ENCODE data around the gene COL5A2. TPM values are rescaled to one million over a fixed set of nuclear protein-coding genes. Genes with fewer than 3 reads are reported as not detected.

The COL5A2 gene
- total RNA-seq, 1 donor from 2014 or later: 11.2 TPM

DNA sequence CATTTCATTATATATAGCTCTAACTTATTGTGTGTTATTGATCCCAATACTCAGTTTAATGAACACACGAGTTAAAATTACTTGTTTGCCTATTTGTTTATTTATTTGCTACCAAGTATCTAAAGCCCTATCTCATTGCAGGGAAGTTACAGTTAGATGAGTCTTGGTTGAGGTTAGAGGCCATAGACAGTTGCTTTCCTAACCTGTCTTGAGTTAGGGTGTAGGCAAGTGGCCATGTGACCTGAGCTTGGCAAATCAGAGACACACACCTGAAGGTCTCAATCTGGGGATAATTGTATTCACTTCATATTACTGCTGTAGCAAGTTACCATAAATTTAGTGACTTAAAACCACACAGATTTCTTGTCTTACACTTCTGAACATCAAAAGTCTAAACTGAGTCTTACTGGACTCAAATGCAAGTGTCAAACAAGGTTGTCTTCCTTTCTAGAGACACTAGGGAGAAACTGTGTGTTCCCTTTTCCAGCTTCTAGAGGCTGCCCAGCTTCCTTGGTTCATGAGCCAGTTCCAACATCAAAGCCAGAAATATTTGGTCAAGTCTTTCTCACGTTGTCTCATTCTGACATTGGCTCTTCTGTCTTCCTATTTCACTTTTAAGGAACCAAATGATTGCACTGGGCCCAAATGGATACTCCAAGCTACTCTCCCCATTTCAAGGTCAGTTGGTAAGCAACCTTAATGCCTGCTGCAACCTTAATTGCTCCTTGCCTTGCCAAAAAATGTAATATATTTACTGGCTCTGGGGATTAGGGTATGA lies 165.7 kb downstream of the COL5A2 start:
- H3K4me1 Mint-ChIP-seq: peaks cover 28% of the 10 kb centered on the region
- peak overlapping the region; percentile 84 for H3K27ac Mint-ChIP-seq
- no peaks in the 10 kb centered on the region for H3K9me3 ChIP-seq (ENCODE audit: low read depth)
- H3K27me3 Mint-ChIP-seq (ENCODE audit: insufficient read depth, low read depth): no peaks in the 10 kb centered on the region
- peaks cover 4% of the 10 kb centered on the region for H3K36me3 Mint-ChIP-seq
- H3K4me2 ChIP-seq: no peak overlapping the region
- H3K9me3 Mint-ChIP-seq: no peaks in the 10 kb centered on the region
- no peak overlapping the region for H3K4me3 Mint-ChIP-seq
- TF ChIP-seq CTCF (IDR thresholded peaks at IDR 0.05) (no peak), EZH2phosphoT487 (IDR thresholded peaks at IDR 0.05) (no peak), EZH2 (IDR thresholded peaks at IDR 0.05) (no peak)
- H3K9ac ChIP-seq: no peak overlapping the region
- no peak overlapping the region for H2AFZ ChIP-seq (replicated peaks)
- H4K20me1 ChIP-seq (ENCODE audit: low read depth): no peaks in the 10 kb centered on the region
- H3K27ac ChIP-seq: no peak overlapping the region
- no peaks in the 10 kb centered on the region for H3K36me3 ChIP-seq
- H3F3A ChIP-seq (ENCODE audit: low read depth): peaks cover 8% of the 10 kb centered on the region
- H3K79me2 ChIP-seq (ENCODE audit: low read depth): no peaks in the 10 kb centered on the region
- H3K27me3 ChIP-seq: no peaks in the 10 kb centered on the region
- no peak overlapping the region for H3K4me3 ChIP-seq
- DNase-seq (ENCODE audit: low spot score): no peak
- H3K4me1 ChIP-seq: peaks cover 22% of the 10 kb centered on the region

GRCh38 chr2:189013031-189013430 lies 166.5 kb downstream of the COL5A2 start:
- Histone ChIP-seq H3K36me3 (no peaks in the 10 kb centered on the region), H3K79me2 (ENCODE audit: low read depth) (no peaks in the 10 kb centered on the region), H3K27ac (no peak overlapping the region), H4K20me1 (ENCODE audit: low read depth) (no peaks in the 10 kb centered on the region), H3K4me3 (no peak overlapping the region), H3K9me3 (ENCODE audit: low read depth) (no peaks in the 10 kb centered on the region), H3K4me1 (peaks cover 22% of the 10 kb centered on the region), H3K4me2 (no peak overlapping the region), H3K27me3 (no peaks in the 10 kb centered on the region), H3K9ac (no peak overlapping the region), H3F3A (ENCODE audit: low read depth) (peaks cover 8% of the 10 kb centered on the region), H2AFZ (replicated peaks) (no peak overlapping the region)
- no peak overlapping the region for H3K4me3 Mint-ChIP-seq
- H3K4me1 Mint-ChIP-seq: peaks cover 28% of the 10 kb centered on the region
- H3K27me3 Mint-ChIP-seq (ENCODE audit: insufficient read depth, low read depth): no peaks in the 10 kb centered on the region
- H3K36me3 Mint-ChIP-seq: peaks cover 4% of the 10 kb centered on the region
- H3K27ac Mint-ChIP-seq: no peak overlapping the region
- no peak for DNase-seq (ENCODE audit: low spot score)
- H3K9me3 Mint-ChIP-seq: no peaks in the 10 kb centered on the region
- TF ChIP-seq EZH2phosphoT487 (IDR thresholded peaks at IDR 0.05) (no peak), EZH2 (IDR thresholded peaks at IDR 0.05) (no peak), CTCF (IDR thresholded peaks at IDR 0.05) (no peak)

GRCh38 chr2:189012351-189012750 lies 167.2 kb downstream of the COL5A2 start:
- H3K27me3 ChIP-seq: no peaks in the 10 kb centered on the region
- no peaks in the 10 kb centered on the region for H3K9me3 ChIP-seq (ENCODE audit: low read depth)
- no peaks in the 10 kb centered on the region for H3K36me3 ChIP-seq
- H3K27ac ChIP-seq: no peak overlapping the region
- H3K4me3 ChIP-seq: no peak overlapping the region
- no peaks in the 10 kb centered on the region for H4K20me1 ChIP-seq (ENCODE audit: low read depth)
- no peak overlapping the region for H3K4me2 ChIP-seq
- peaks cover 4% of the 10 kb centered on the region for H3K36me3 Mint-ChIP-seq
- no peaks in the 10 kb centered on the region for H3K27me3 Mint-ChIP-seq (ENCODE audit: insufficient read depth, low read depth)
- no peak for TF ChIP-seq EZH2 (IDR thresholded peaks at IDR 0.05)
- TF ChIP-seq CTCF (IDR thresholded peaks at IDR 0.05): no peak
- no peak for TF ChIP-seq EZH2phosphoT487 (IDR thresholded peaks at IDR 0.05)
- no peaks in the 10 kb centered on the region for H3K9me3 Mint-ChIP-seq
- peaks cover 28% of the 10 kb centered on the region for H3K4me1 Mint-ChIP-seq
- H3K27ac Mint-ChIP-seq: no peak overlapping the region
- H3F3A ChIP-seq (ENCODE audit: low read depth): peaks cover 8% of the 10 kb centered on the region
- H3K4me1 ChIP-seq: peaks cover 22% of the 10 kb centered on the region
- H3K79me2 ChIP-seq (ENCODE audit: low read depth): no peaks in the 10 kb centered on the region
- no peak overlapping the region for H3K4me3 Mint-ChIP-seq
- no peak overlapping the region for H3K9ac ChIP-seq
- DNase-seq (ENCODE audit: low spot score): no peak
- H2AFZ ChIP-seq (replicated peaks): no peak overlapping the region
